ENCODE measurements around the gene SLC49A3.
A peak's percentile ranks its signal among the peaks of the same experiment; 100 is the strongest.
"Not testable (repeated sequence)": the region's sequence is repeated elsewhere in the genome, so short reads cannot be mapped to it uniquely, and the experiment has no call there.

Gene SLC49A3

GRCh38 chr4:680091-680490, 8.9 kb downstream of the SLC49A3 start:
- no peak for DNase-seq

- DNase-seq, result no peak
These were observed 9.3 kb downstream of the SLC49A3 start for GRCh38 chr4:679629-680028.

GRCh38 chr4:679104-679481, 9.9 kb downstream of the SLC49A3 start:
- no peak for DNase-seq

GRCh38 chr4:678331-679103, 10.4 kb downstream of the SLC49A3 start:
- DNase-seq, result no peak

GRCh38 chr4:677431-678293, 11.3 kb downstream of the SLC49A3 start:
- DNase-seq, result no peak

- no peak for DNase-seq
These were observed 12.1 kb downstream of the SLC49A3 start for GRCh38 chr4:676871-677235.

- DNase-seq, result no peak
These were observed 12.7 kb downstream of the SLC49A3 start for GRCh38 chr4:675980-676870.

- DNase-seq, result no peak
These were observed 13.7 kb downstream of the SLC49A3 start for GRCh38 chr4:675036-675882.

- peak; percentile 98 for DNase-seq
These were observed 14.5 kb downstream of the SLC49A3 start, which contains the start of the genes ATP5ME and MYL5 for GRCh38 chr4:674172-675035. Gene ATP5ME (minus strand): TSS chr4:674276. CDS start chr4:674247, 29 bp downstream. Gene MYL5 (plus strand): TSS chr4:674542. CDS start chr4:678027, 3,485 bp downstream.

GRCh38 chr4:673349-674091, 15.4 kb downstream of the SLC49A3 start:
- no peak for DNase-seq

GRCh38 chr4:671769-672168, 17.2 kb downstream of the SLC49A3 start:
- no peak for DNase-seq

- DNase-seq, result not testable (repeated sequence)
These were observed 19.0 kb downstream of the SLC49A3 start for GRCh38 chr4:669806-670559.

- DNase-seq, result not testable (repeated sequence)
These were observed 20.7 kb downstream of the SLC49A3 start for GRCh38 chr4:668219-668618.

- no peak for DNase-seq
These were observed 21.4 kb downstream of the SLC49A3 start for GRCh38 chr4:667545-667925.

- DNase-seq, result no peak
These were observed 22.0 kb downstream of the SLC49A3 start for GRCh38 chr4:666822-667544.

- DNase-seq, result no peak
These were observed 22.5 kb downstream of the SLC49A3 start for GRCh38 chr4:666436-666810.

GRCh38 chr4:665751-666435, 23.1 kb downstream of the SLC49A3 start:
- no peak for DNase-seq

- no peak for DNase-seq
These were observed 23.6 kb downstream of the SLC49A3 start for GRCh38 chr4:665381-665750.

All from activated CD4-positive, alpha-beta T cell treated with anti-CD3 and anti-CD28 coated beads, Interleukin-2, amount 50 U/mL, for 16 hours (primary cell).